GM23248 (cell line): ENCODE results near the gene TRPM3. TPM values are rescaled to one million over a fixed set of nuclear protein-coding genes. Genes with fewer than 3 reads are reported as not detected.

Source experiments
- DNase-seq: peaks from one replicate; pipeline ENCODE4 v3.0.0-alpha.2; 2015
- H2AFZ ChIP-seq: fragments of 200-600 bp; sonication (generic); 2 replicates; pipeline ENCODE4 v1.6.1; 2016; ENCODE audit warnings: antibody characterized with exemption
- H3F3A ChIP-seq: fragments of 200-600 bp; sonication (generic); 2 replicates; pipeline ENCODE4 v1.6.1; 2016; ENCODE audit warnings: mild to moderate bottlenecking, antibody characterized with exemption, mixed run types; ENCODE audit not compliant: insufficient read depth
- H3K27ac ChIP-seq: fragments of 200-600 bp; sonication (generic); 2 replicates; pipeline ENCODE4 v1.5.1; 2016; ENCODE audit warnings: mild to moderate bottlenecking
- H3K27me3 ChIP-seq: fragments of 200-600 bp; sonication (generic); replicated peaks from 2 replicates; pipeline ENCODE4 v1.6.1; 2016; ENCODE audit warnings: mild to moderate bottlenecking; ENCODE audit not compliant: insufficient read depth
- H3K36me3 ChIP-seq: fragments of 200-600 bp; sonication (generic); 2 replicates; pipeline ENCODE4 v1.6.1; 2016; ENCODE audit warnings: low read depth, mild to moderate bottlenecking
- H3K4me1 ChIP-seq: fragments of 200-600 bp; sonication (generic); 2 replicates; pipeline ENCODE4 v1.6.1; 2016; ENCODE audit warnings: mild to moderate bottlenecking; ENCODE audit not compliant: insufficient read depth
- H3K4me2 ChIP-seq: fragments of 200-600 bp; sonication (generic); one replicate; pipeline ENCODE4 v1.6.1; 2016; ENCODE audit warnings: mild to moderate bottlenecking; ENCODE audit not compliant: unreplicated experiment
- H3K4me3 ChIP-seq: fragments of 200-600 bp; sonication (generic); 2 replicates; pipeline ENCODE4 v1.5.1; 2016; ENCODE audit warnings: mild to moderate bottlenecking
- H3K79me2 ChIP-seq: fragments of 200-600 bp; sonication (generic); 2 replicates; pipeline ENCODE4 v1.6.1; 2016; ENCODE audit warnings: mild to moderate bottlenecking; ENCODE audit not compliant: insufficient read depth
- H3K9ac ChIP-seq: fragments of 200-600 bp; sonication (generic); 2 replicates; pipeline ENCODE4 v1.6.1; 2016; ENCODE audit warnings: mild to moderate bottlenecking
- H3K9me2 ChIP-seq: fragments of 200-600 bp; sonication (generic); 2 replicates; pipeline ENCODE4 v1.6.1; 2016; ENCODE audit warnings: mixed run types, mild to moderate bottlenecking, moderate library complexity; ENCODE audit not compliant: insufficient read depth
- H3K9me3 ChIP-seq: fragments of 200-600 bp; sonication (generic); one replicate; pipeline ENCODE4 v1.6.1; 2017; ENCODE audit warnings: low read depth
- H4K20me1 ChIP-seq: fragments of 200-600 bp; sonication (generic); 2 replicates; pipeline ENCODE4 v1.6.0; 2016; ENCODE audit not compliant: insufficient read depth
- EZH2 ChIP-seq: fragments of 200-600 bp; sonication (generic); IDR thresholded peaks from 2 replicates; pipeline ENCODE4 v1.6.1; 2018; ENCODE audit warnings: antibody characterized with exemption, mild to moderate bottlenecking; ENCODE audit not compliant: insufficient read depth, poor library complexity, severe bottlenecking
- EZH2phosphoT487 ChIP-seq: fragments of 200-600 bp; sonication (generic); IDR thresholded peaks from 2 replicates; pipeline ENCODE4 v1.6.1; 2018; ENCODE audit warnings: antibody characterized with exemption, moderate library complexity, mild to moderate bottlenecking, low read depth; ENCODE audit not compliant: insufficient read depth
- WGBS, 2 experiments: methylation state at CpG; one replicate each; pipeline ENCODE4 v1.1.6; 2015 to 2017; ENCODE audit warnings: low lambda C conversion rate in 2 of 2, low coverage in 1 of 2; ENCODE audit errors: missing lambda C conversion rate in 2 of 2; 5-methylcytosine and 5-hydroxymethylcytosine counted together
- in situ Hi-C: fragments of 300-500 bp; cut with MboI; formaldehyde crosslinking; loops from 2 replicates; pipeline ENCODE4 v1.15.0; 2020
- polyA plus RNA-seq: library from polyadenylated mRNA; unstranded; fragments of >200 nt; fragmentation: Nextera tagmentation; extraction: Ambion mirVana; gene quantifications from 2 replicates; pipeline ENCODE4 v1.2.1, GENCODE V29; 2016
- total RNA-seq: library from RNA; depleted of rRNA; stranded (reverse); fragments of >200 nt; shearing (Covaris generic); gene quantifications from 2 replicates; pipeline ENCODE4 v1.2.3, GENCODE V29; 2014

Gene TRPM3
- total and polyA plus RNA-seq, 2 experiments from 2014 or later = not detected

DNA sequence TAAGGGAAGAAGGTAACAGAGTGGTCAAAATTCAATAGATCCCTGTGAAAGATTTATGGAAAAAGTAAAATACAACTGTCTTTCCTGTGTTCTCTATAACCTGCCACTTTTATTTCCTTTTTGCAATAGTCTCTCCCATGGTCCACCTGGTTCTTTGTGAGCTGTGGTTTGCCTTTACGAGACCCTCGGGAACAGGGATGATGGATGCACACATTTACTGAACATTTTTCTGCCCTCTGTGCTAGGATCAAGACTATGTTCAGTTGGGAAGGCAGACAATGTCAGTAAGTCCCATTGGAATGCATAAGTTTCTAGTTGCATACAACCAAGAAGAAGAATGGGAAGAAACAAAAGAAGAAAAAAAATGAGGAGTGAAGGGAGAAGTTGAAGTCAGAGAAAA, 281.2 kb downstream of the TRPM3 start:
- Histone ChIP-seq H3F3A (no peaks in the 10 kb centered on the region), H3K9me2 (no peaks in the 10 kb centered on the region), H3K36me3 (no peaks in the 10 kb centered on the region), H3K9me3 (no peaks in the 10 kb centered on the region), H4K20me1 (no peaks in the 10 kb centered on the region), H2AFZ (no peak overlapping the region), H3K4me2 (no peak overlapping the region), H3K4me3 (no peak overlapping the region), H3K27me3 (0 out of 2 replicates have a peak, but pooled peaks cover 3% of the 10 kb centered on the region), H3K79me2 (no peaks in the 10 kb centered on the region), H3K27ac (no peak overlapping the region), H3K4me1 (no peaks in the 10 kb centered on the region), H3K9ac (no peak overlapping the region)
- WGBS, 2 experiments = 19 to 29% methylated on average over 2 of the region's 2 CpGs
- in situ Hi-C loops = no loop called here
- TF ChIP-seq EZH2 (no peak), EZH2phosphoT487 (no peak)
- DNase-seq = no peak

DNA sequence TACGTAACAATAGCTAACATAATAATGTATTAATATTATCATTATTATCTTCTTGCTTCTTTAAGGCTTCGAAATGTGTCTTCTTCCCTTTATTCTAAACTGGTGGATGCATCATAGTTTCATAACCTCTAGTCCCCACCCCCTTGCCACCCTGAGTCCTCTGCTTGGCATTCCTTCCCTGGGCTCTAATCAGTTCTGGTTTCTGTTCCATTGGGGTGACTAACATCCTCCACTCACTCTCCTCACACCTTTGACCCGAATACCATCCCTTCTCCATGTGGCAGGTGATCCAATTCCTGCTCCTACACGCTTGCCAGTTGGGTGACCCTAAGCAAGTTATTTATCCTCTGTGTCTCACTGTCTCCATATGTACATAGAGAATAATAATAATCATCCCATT, 286.1 kb downstream of the TRPM3 start:
- Histone ChIP-seq H4K20me1 (no peaks in the 10 kb centered on the region), H3K4me1 (no peaks in the 10 kb centered on the region), H3K4me3 (no peak overlapping the region), H3K9me3 (no peaks in the 10 kb centered on the region), H2AFZ (no peak overlapping the region), H3K4me2 (no peak overlapping the region), H3K36me3 (no peaks in the 10 kb centered on the region), H3K9me2 (no peaks in the 10 kb centered on the region), H3K27me3 (0 out of 2 replicates have a peak, but pooled peaks cover 3% of the 10 kb centered on the region), H3K27ac (no peak overlapping the region), H3K9ac (no peak overlapping the region), H3F3A (no peaks in the 10 kb centered on the region), H3K79me2 (no peaks in the 10 kb centered on the region)
- TF ChIP-seq EZH2phosphoT487 = no peak
- no peak for TF ChIP-seq EZH2
- peak; percentile 19 for DNase-seq
- WGBS, 2 experiments = 65 to 74% methylated on average over 4 of the region's 4 CpGs
- in situ Hi-C loops = no loop called here

DNA sequence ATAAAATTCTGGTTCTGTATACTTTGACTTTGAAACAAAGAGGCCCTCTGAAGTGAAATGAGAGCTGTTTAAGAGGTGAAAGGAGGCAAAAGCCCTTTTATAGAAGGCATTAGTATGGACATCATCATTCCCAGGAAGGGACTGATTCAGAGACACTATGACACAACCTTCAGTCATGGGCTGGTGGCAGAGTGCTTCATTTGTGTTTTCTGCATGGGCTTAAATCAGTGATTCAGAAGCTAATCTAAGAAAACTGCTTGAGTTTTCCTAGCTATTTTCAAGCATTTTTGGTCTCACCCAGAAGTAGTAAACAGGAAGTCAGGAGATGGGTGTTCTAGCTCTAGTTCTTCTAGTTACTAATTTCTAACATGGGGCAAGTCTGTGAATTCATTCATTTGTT, 288.9 kb downstream of the TRPM3 start:
- Histone ChIP-seq H3K36me3 (no peaks in the 10 kb centered on the region), H2AFZ (no peak overlapping the region)
- DNase-seq = peak; percentile 41

DNA sequence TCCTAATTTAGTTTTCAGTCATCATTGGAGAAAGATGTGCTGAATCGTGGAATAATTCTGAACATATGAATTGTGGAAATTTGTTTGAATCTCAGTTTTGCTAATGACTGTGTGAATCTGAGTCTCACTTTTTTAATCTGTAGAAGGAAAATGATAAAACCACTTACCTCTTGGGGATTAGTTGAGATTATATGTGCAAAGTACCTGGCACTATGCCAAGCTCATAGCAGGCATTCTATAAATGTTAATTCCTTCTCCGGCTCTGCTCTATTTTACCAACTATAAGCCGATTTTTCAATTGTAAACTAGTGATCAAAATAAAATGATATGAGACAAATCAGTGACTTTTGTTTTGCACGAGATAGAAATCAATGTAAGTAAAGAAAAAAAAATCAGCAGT, 290.8 kb downstream of the TRPM3 start:
- no peaks in the 10 kb centered on the region for H3K9me3 ChIP-seq
- H3K9ac ChIP-seq = no peak overlapping the region
- no peak for DNase-seq
- no peaks in the 10 kb centered on the region for H4K20me1 ChIP-seq
- in situ Hi-C loops = no loop called here
- no peak overlapping the region for H2AFZ ChIP-seq
- H3K79me2 ChIP-seq = no peaks in the 10 kb centered on the region
- WGBS, 2 experiments = 47 to 48% methylated on average over 4 of the region's 4 CpGs
- no peaks in the 10 kb centered on the region for H3K9me2 ChIP-seq
- H3K27me3 ChIP-seq = peaks cover 14% of the 10 kb centered on the region; the same call in 1 of the 2 replicates
- no peak for TF ChIP-seq EZH2phosphoT487
- TF ChIP-seq EZH2 = no peak
- H3K4me2 ChIP-seq = no peak overlapping the region
- no peak overlapping the region for H3K27ac ChIP-seq
- no peak overlapping the region for H3K4me3 ChIP-seq
- no peaks in the 10 kb centered on the region for H3K36me3 ChIP-seq
- H3K4me1 ChIP-seq = no peaks in the 10 kb centered on the region
- H3F3A ChIP-seq = no peaks in the 10 kb centered on the region

More for the DNA sequence above, 288.9 kb downstream of the TRPM3 start:
- H3K79me2 ChIP-seq = no peaks in the 10 kb centered on the region
- H4K20me1 ChIP-seq = no peaks in the 10 kb centered on the region
- H3K4me2 ChIP-seq = no peak overlapping the region
- no peaks in the 10 kb centered on the region for H3F3A ChIP-seq
- no peak overlapping the region for H3K27ac ChIP-seq
- no peaks in the 10 kb centered on the region for H3K4me1 ChIP-seq
- no peaks in the 10 kb centered on the region for H3K9me2 ChIP-seq
- H3K9ac ChIP-seq = no peak overlapping the region
- no peak overlapping the region for H3K4me3 ChIP-seq
- TF ChIP-seq EZH2 = no peak
- no peak for TF ChIP-seq EZH2phosphoT487
- H3K9me3 ChIP-seq = no peaks in the 10 kb centered on the region
- in situ Hi-C loops = no loop called here
- peaks cover 11% of the 10 kb centered on the region; the same call in 1 of the 2 replicates for H3K27me3 ChIP-seq
